SK-N-MC (cell line): Measurements from ENCODE around the gene PRKAB1.

Experiments
- EZH2 ChIP-seq: fragments of 200-600 bp; sonication (generic); IDR thresholded peaks from one replicate; pipeline ENCODE4 v1.6.1; 2017; ENCODE audit warnings: antibody characterized with exemption
- POLR2AphosphoS5 ChIP-seq: IDR thresholded peaks from 2 replicates; pipeline ENCODE4 v1.6.1; 2012; ENCODE audit warnings: mild to moderate bottlenecking, low read depth, low read length, borderline replicate concordance

DNA sequence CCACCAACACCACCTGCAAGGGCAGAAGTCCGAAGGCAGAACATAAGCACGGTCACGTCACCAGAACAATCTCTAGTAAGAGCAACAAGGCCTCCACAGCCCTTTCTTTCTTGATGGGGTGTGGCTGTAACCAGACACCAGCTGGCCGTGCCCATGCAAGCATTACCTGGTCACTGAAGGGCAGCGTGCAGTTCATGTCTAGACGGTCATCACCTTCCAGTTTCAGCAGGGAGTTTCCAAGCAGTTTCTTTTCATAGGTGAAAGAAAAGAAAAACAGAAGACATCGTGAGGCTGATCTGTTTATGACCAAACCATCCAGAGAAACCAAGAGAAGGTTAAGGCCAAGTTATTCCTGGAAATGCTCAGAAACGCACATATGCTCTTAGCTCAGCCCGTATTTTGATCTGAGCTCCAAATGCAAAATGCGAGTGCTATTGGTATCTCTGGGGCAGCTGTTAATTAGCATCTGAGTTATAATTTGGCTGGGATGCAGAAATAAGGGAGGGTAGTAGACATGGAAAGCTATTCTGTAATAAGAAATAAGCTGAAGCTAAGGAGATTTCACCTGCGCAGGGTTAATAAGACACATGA is 42.5 kb downstream of the PRKAB1 start:
- TF ChIP-seq EZH2 (no peak), POLR2AphosphoS5 (no peak)
